Esophagus muscularis mucosa (tissue), 4 donors: ENCODE measurements around the gene PNMA6E. TPM values are rescaled to one million over a fixed set of nuclear protein-coding genes. Genes with fewer than 3 reads are reported as not detected.

Experiments used
- DNase-seq: peaks from one replicate; pipeline ENCODE4 v3.0.0-alpha.2; 2017; ENCODE audit errors: extremely low spot score
- H3K27ac ChIP-seq, 4 donors: fragments of 200-600 bp; sonication (generic); replicated peaks in 1 of 4; 1 replicate in 3 of 4; 2 replicates in 1 of 4; pipeline ENCODE4 v1.5.1; 2016 to 2019; ENCODE audit warnings: mild to moderate bottlenecking in 1 of 4
- H3K27me3 ChIP-seq, 4 donors: fragments of 200-600 bp; sonication (generic); one replicate each; pipeline versions ENCODE4 v1.5.1 to v1.6.0; 2016 to 2019
- H3K36me3 ChIP-seq, 4 donors: fragments of 200-600 bp; sonication (generic); one replicate each; pipeline ENCODE4 v1.5.1; 2016 to 2019
- H3K4me1 ChIP-seq, 4 donors: fragments of 200-600 bp; sonication (generic); one replicate each; pipeline ENCODE4 v1.5.1; 2016 to 2019
- H3K4me3 ChIP-seq, 4 donors: fragments of 200-600 bp; sonication (generic); 1 replicate in 2 of 4; 2 replicates in 2 of 4; pipeline ENCODE4 v1.5.1; 2016 to 2019; ENCODE audit warnings: mild to moderate bottlenecking in 4 of 4, moderate library complexity in 1 of 4
- H3K9me3 ChIP-seq, 4 donors: fragments of 200-600 bp; sonication (generic); 1 replicate in 3 of 4; 2 replicates in 1 of 4; pipeline ENCODE4 v1.5.1; 2016 to 2019
- CTCF ChIP-seq, 3 experiments: fragments of 200-600 bp in 2 of 3; fragments of 450-650 bp in 1 of 3; sonication (generic) in 2 of 3; IDR thresholded peaks; one replicate each; pipeline ENCODE4 v1.5.1; 2017 to 2019; ENCODE audit warnings: antibody characterized with exemption in 3 of 3, mild to moderate bottlenecking in 2 of 3, moderate library complexity in 1 of 3
- EP300 ChIP-seq: sonication (generic); formaldehyde crosslinking; IDR thresholded peaks from one replicate; pipeline ENCODE4 v1.6.1; 2017; ENCODE audit warnings: antibody characterized with exemption
- POLR2A ChIP-seq: fragments of 450-650 bp; IDR thresholded peaks from one replicate; pipeline ENCODE4 v1.6.1; 2017; ENCODE audit warnings: antibody characterized with exemption, moderate library complexity, mild to moderate bottlenecking, low read depth
- POLR2AphosphoS5 ChIP-seq, 2 donors: sonication (generic); formaldehyde crosslinking; IDR thresholded peaks; one replicate each; pipeline ENCODE4 v1.6.1; 2017; ENCODE audit warnings: antibody characterized with exemption in 2 of 2
- WGBS: methylation state at CpG from one replicate; pipeline ENCODE4 v1.1.5; 2018; 5-methylcytosine and 5-hydroxymethylcytosine counted together
- intact Hi-C: fragments of 100-400 bp; cut with DNase I; formaldehyde crosslinking; loops from one replicate; pipeline ENCODE4 v1.15.1; 2023
- total RNA-seq, 4 donors: library from RNA; depleted of rRNA; stranded (reverse); fragments of >200 nt; gene quantifications; one replicate each; pipeline versions ENCODE4 v1.1.0 to v1.2.1, GENCODE V29; 2016

Gene PNMA6E
- total RNA-seq, 4 donors from 2014 or later, result not detected

GRCh38 chrX:153448556-153449367 lies 47.6 kb upstream of the PNMA6E start:
- Histone ChIP-seq H3K4me3 (no peak overlapping the region), H3K27me3 (no peaks in the 10 kb centered on the region), H3K36me3 (peaks cover 0 to 37% (median 10%) of the 10 kb centered on the region in 4 donors), H3K27ac (no peak overlapping the region), H3K4me1 (no peaks in the 10 kb centered on the region), H3K9me3 (no peaks in the 10 kb centered on the region)
- intact Hi-C loops, result no loop called here
- TF ChIP-seq CTCF (IDR thresholded peaks at IDR 0.05), result no peak
- 87% methylated on average over 15 of the region's 21 CpGs for WGBS
- no peak for DNase-seq

GRCh38 chrX:153447581-153447960 lies 46.4 kb upstream of the PNMA6E start:
- no peaks in the 10 kb centered on the region for H3K9me3 ChIP-seq
- DNase-seq, result no peak
- H3K4me1 ChIP-seq, result no peaks in the 10 kb centered on the region
- no peak for TF ChIP-seq POLR2AphosphoS5 (IDR thresholded peaks at IDR 0.05)
- TF ChIP-seq POLR2A, result no peak
- no peak for TF ChIP-seq CTCF (IDR thresholded peaks at IDR 0.05)
- TF ChIP-seq EP300, result no peak
- intact Hi-C loops, result no loop called here
- H3K36me3 ChIP-seq, result peaks cover 0 to 35% (median 10%) of the 10 kb centered on the region in 4 donors
- H3K4me3 ChIP-seq, result no peak overlapping the region
- no peaks in the 10 kb centered on the region for H3K27me3 ChIP-seq
- 83% methylated on average over 8 of the region's 8 CpGs for WGBS
- no peak overlapping the region for H3K27ac ChIP-seq

GRCh38 chrX:153446950-153447580 lies 45.9 kb upstream of the PNMA6E start:
- Histone ChIP-seq H3K4me1 (no peaks in the 10 kb centered on the region), H3K36me3 (peaks cover 0 to 35% (median 10%) of the 10 kb centered on the region in 4 donors), H3K27me3 (no peaks in the 10 kb centered on the region), H3K4me3 (no peak overlapping the region), H3K27ac (no peak overlapping the region), H3K9me3 (no peaks in the 10 kb centered on the region)
- 98% methylated on average over 16 of the region's 17 CpGs for WGBS
- TF ChIP-seq POLR2AphosphoS5 (IDR thresholded peaks at IDR 0.05) (no peak), EP300 (no peak), POLR2A (no peak), CTCF (IDR thresholded peaks at IDR 0.05) (no peak)
- intact Hi-C loops, result no loop called here
- no peak for DNase-seq

DNA sequence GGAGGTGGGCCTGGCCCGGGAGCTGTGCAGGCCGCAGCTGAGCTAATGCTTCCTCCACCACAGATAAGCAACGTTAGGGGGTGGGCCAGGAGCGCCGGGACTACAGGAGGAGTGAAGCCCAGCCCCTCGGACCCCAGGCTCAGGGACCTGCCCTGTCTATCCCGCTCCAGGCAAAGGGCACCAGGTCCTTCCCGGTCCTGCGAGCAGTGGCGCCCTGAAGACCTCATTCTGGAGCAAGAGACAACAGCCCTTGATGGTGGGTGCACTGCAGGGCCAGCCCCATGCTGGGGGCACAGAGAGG lies 45.4 kb upstream of the PNMA6E start:
- no peak overlapping the region for H3K27ac ChIP-seq
- H3K9me3 ChIP-seq, result no peaks in the 10 kb centered on the region
- H3K4me3 ChIP-seq, result no peak overlapping the region
- TF ChIP-seq EP300 (no peak), POLR2A (no peak), CTCF (IDR thresholded peaks at IDR 0.05) (no peak), POLR2AphosphoS5 (IDR thresholded peaks at IDR 0.05) (no peak)
- intact Hi-C loops, result no loop called here
- WGBS, result 67% methylated on average over 4 of the region's 10 CpGs
- H3K4me1 ChIP-seq, result no peaks in the 10 kb centered on the region
- peaks cover 0 to 35% (median 10%) of the 10 kb centered on the region in 4 donors for H3K36me3 ChIP-seq
- H3K27me3 ChIP-seq, result no peaks in the 10 kb centered on the region
- no peak for DNase-seq
